GM19467 (cell line): Measurements from ENCODE around the gene HK3.

Experiments used
- ATAC-seq: cut with Tn5 transposase; IDR thresholded peaks from one replicate; pipeline ENCODE4 v1.9.1; 2021; ENCODE audit warnings: mild to moderate bottlenecking, moderate library complexity; ENCODE audit not compliant: unreplicated experiment

Gene HK3

GRCh38 chr5:176851380-176851779, 47.8 kb downstream of the HK3 start:
- no peak for ATAC-seq

- no peak for ATAC-seq
Observed at GRCh38 chr5:176850371-176851245, 48.5 kb downstream of the HK3 start.

GRCh38 chr5:176849611-176850227, 49.4 kb downstream of the HK3 start:
- no peak for ATAC-seq

- ATAC-seq: no peak
Observed at GRCh38 chr5:176848651-176849050, 50.5 kb downstream of the HK3 start.

DNA sequence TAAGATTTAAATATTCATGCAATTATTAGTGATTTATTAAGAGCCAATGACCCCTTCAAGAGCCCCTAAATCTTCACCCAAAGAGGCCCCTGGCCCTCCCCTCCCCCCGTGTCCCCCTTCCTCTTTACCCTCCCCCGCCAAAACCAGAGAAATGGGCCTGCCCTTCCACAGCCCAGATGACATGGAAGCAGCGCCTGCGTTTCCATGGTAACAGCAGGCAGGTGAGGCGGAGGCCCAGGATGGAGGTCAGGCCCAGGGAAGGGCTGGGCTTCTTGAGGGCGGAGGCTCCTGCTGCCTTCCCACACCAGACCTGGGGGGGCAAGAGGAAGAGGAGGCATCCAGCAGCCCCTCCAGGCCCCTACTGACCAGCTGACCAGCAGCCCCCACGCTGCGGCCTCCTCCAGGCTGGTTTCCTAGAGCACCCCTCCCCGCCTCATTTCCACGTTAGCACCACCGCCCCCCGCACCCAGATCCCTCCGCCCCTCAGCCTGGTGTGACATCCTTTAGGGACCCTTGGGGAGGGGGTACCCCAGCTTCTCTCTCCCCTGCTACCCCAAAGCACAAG, 51.3 kb downstream of the HK3 start:
- ATAC-seq: no peak

- ATAC-seq: no peak
Observed at GRCh38 chr5:176847148-176847547, 52.0 kb downstream of the HK3 start.

- ATAC-seq: no peak
Observed at GRCh38 chr5:176846335-176847140, 52.6 kb downstream of the HK3 start.

DNA sequence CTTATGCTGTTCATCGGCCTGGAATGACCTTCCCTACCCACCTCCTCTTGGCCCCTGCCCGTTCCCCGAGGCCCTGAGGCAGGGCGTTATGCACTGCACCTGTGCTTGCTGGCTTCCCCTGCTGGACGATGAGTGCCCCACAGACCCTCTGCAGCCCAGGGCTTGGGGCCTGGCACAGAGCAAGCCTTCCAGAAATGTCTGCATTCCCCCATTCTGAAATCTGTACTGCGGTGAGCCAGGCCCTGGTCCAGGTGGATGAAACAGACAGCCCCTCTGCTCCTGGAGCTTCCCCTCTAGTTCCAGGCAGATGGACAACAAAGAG, 53.8 kb downstream of the HK3 start:
- no peak for ATAC-seq

DNA sequence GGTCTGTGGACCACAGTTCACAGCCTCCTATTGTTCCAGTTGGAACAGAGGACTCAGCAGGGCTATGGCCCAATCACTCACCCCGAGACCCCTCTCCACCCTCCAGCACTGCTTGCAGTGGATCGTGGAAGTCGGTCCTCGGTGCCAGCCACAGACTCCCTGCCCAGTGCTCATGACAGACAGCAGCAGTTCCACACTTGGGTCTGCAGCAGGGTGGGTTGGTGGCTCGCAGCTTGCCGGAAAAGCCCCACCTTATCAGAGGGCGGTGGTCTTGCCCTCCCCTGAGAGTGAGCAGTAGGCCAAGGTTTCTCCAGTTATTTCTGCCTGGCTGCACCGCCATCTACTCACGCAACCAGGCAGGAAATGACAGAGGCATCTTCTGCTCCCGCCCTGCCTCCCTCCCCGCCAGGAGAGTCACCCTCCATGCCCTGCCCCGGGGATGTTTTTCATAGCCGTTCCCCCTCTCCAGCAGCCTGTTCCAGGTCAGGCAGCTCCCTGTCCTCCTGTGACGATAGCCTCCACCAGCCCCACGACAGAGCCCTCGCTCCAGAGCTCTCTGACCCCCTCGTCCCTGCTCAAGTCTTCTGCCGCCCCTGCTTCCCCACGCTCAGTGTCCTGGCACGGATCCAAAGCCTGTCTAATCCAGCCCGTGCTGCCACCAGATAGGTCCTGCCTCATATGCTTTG, 54.3 kb downstream of the HK3 start:
- ATAC-seq: no peak

GRCh38 chr5:176844281-176844680, 54.9 kb downstream of the HK3 start:
- no peak for ATAC-seq

GRCh38 chr5:176843673-176844072, 55.5 kb downstream of the HK3 start:
- no peak for ATAC-seq

DNA sequence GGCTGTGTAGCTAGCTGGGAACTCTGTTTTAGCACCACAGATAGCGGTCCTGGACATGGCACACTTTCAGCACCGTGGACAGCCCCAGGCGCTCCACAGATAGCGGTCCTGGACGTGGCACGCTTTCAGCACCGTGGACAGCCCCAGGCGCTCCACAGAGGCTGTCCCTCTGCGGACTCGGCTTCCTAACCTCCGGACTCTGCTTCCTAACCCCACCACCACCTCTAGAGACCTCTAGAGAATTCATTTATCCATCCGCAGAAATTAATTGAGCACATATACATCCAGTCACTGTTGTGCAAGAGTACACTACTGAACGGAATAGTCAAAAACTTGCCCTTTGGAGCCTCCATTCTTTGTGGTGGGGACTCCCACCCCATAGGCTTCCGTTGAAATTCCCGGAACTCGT, 61.4 kb downstream of the HK3 start:
- ATAC-seq: no peak

- no peak for ATAC-seq
Observed at GRCh38 chr5:176836811-176837706, 62.1 kb downstream of the HK3 start.

- no peak for ATAC-seq
Observed at GRCh38 chr5:176835918-176836317, 63.2 kb downstream of the HK3 start.

- no peak for ATAC-seq
Observed at GRCh38 chr5:176833286-176833685, 65.9 kb downstream of the HK3 start.

DNA sequence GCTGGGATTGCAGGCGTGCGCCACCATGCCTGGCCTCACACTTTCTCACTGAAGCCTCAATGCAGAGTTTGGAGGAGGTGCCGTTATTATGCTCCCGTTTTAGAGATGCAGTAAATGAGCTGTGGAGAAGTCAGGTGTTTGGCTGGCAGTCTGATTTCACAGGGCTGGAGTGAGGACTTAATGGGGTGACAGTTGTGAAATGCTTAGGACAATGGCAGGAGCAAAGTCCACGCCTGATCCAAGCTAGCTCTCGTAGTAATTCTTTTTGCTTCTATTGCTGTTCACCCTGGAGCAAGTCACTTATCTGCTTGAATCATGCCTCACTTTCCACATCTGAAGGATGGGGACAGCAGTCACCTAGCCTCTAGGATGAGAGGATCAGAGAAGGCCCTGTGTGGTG, 67.0 kb downstream of the HK3 start:
- no peak for ATAC-seq

- no peak for ATAC-seq
Observed at GRCh38 chr5:176831425-176831824, 67.7 kb downstream of the HK3 start.

DNA sequence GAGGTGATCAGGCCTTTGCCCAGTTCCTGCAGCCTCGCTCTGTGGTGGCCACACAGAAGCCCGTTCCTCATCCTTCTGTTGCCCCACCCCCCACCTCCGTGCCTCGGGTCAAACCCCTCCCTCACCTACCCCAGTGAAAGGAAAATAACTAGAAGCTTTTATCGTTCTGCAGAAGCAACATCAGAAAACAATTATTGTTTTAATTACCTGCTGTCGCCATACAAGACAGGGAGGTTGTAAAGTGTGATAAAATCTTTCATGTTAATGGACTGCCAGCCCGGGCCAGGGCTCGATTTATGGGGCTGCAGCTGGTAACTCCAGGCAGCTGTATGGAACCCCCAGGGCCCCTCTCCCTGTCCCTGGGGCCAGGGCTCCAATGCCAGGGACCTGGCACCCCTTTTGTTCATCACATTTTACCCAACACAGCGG, 68.1 kb downstream of the HK3 start:
- no peak for ATAC-seq
